B cell (primary cell): ENCODE results near the gene STARD9. TPM values are rescaled to one million over a fixed set of nuclear protein-coding genes. Genes with fewer than 3 reads are reported as not detected.

Experiments used
- ATAC-seq: fragments of 200-7000 bp; cut with Tn5 transposase; one replicate; pipeline ENCODE4 v1.10.0; 2021; ENCODE audit warnings: low read depth, mild to moderate bottlenecking, moderate number of reproducible peaks, moderate library complexity
- CTCF ChIA-PET: fragments of 350-600 bp; sonication (Branson Sonifier 250); formaldehyde crosslinking; loops from one replicate; lab custom pipeline; 2021; ENCODE audit warnings: antibody characterized with exemption, inconsistent platforms; lab: Charles Lee
- POLR2A ChIA-PET: fragments of 350-600 bp; sonication (Branson Sonifier 250); formaldehyde crosslinking; loops from one replicate; lab custom pipeline; 2021; ENCODE audit warnings: antibody characterized with exemption; lab: Charles Lee
- DNase-seq: peaks from one replicate; pipeline ENCODE4 v3.0.0; 2013
- H2AFZ ChIP-seq: 2 replicates; pipeline ENCODE4 v1.6.1; 2012; ENCODE audit warnings: mild to moderate bottlenecking, low read depth, low read length; ENCODE audit not compliant: insufficient read depth, poor library complexity, severe bottlenecking
- H3K27ac ChIP-seq, 2 donors: 1 replicate in 1 of 2; 2 replicates in 1 of 2; pipeline ENCODE4 v1.5.1; 2012 to 2013; ENCODE audit warnings: low read length in 2 of 2, mild to moderate bottlenecking in 2 of 2, moderate library complexity in 1 of 2
- H3K27me3 ChIP-seq, 4 experiments: fragments of 200-600 bp in 1 of 4; sonication (generic) in 1 of 4; replicated peaks in 1 of 4; 1 replicate in 2 of 4; 2 replicates in 2 of 4; pipeline versions ENCODE4 v1.6.1 to v1.7.0; 2013 to 2016; ENCODE audit warnings: low read length in 3 of 4, mild to moderate bottlenecking in 2 of 4, mixed read lengths in 1 of 4, moderate library complexity in 1 of 4; ENCODE audit not compliant: insufficient read depth in 4 of 4, control insufficient read depth in 3 of 4; ENCODE audit errors: control extremely low read depth in 1 of 4
- H3K36me3 ChIP-seq, 2 experiments: replicated peaks in 1 of 2; 1 replicate in 1 of 2; 2 replicates in 1 of 2; pipeline versions ENCODE4 v1.6.1 to v1.7.1; 2013; ENCODE audit warnings: low read length in 1 of 2; ENCODE audit not compliant: insufficient read depth in 2 of 2, control insufficient read depth in 1 of 2; ENCODE audit errors: control extremely low read depth in 1 of 2, extremely low read depth in 1 of 2
- H3K4me1 ChIP-seq, 2 donors: fragments of 200-600 bp in 1 of 2; sonication (generic) in 1 of 2; 1 replicate in 1 of 2; 2 replicates in 1 of 2; pipeline versions ENCODE4 v1.5.1 to v1.6.1; 2013 to 2017; ENCODE audit warnings: low read length in 2 of 2; ENCODE audit not compliant: control insufficient read depth in 2 of 2, insufficient read depth in 2 of 2
- H3K4me2 ChIP-seq: replicated peaks from 2 replicates; pipeline ENCODE3; 2012; ENCODE audit warnings: mild to moderate bottlenecking, low read depth, low read length; ENCODE audit not compliant: poor library complexity, severe bottlenecking
- H3K4me3 ChIP-seq, 5 experiments: fragments of 200-600 bp in 1 of 5; sonication (generic) in 1 of 5; 1 replicate in 3 of 5; 2 replicates in 2 of 5; pipeline versions ENCODE4 v1.5.1 to v1.7.0; 2011 to 2016; ENCODE audit warnings: low read length in 4 of 5, mild to moderate bottlenecking in 4 of 5, low read depth in 2 of 5, control low read depth in 1 of 5, moderate library complexity in 1 of 5; ENCODE audit not compliant: insufficient read depth in 1 of 5; ENCODE audit errors: control extremely low read depth in 1 of 5, extremely low read depth in 1 of 5
- H3K79me2 ChIP-seq: fragments of 200-600 bp; sonication (generic); one replicate; pipeline ENCODE4 v1.6.0; 2016; ENCODE audit warnings: low read length; ENCODE audit not compliant: control insufficient read depth, insufficient read depth
- H3K9ac ChIP-seq: fragments of 200-600 bp; sonication (generic); 2 replicates; pipeline ENCODE4 v1.6.1; 2017; ENCODE audit warnings: mild to moderate bottlenecking, low read length, moderate library complexity
- H3K9me3 ChIP-seq, 3 donors: one replicate each; pipeline versions ENCODE4 v1.6.1 to v1.7.1; 2013; ENCODE audit warnings: low read length in 2 of 3; ENCODE audit not compliant: control insufficient read depth in 2 of 3, insufficient read depth in 1 of 3; ENCODE audit errors: control extremely low read depth in 1 of 3
- H4K20me1 ChIP-seq: 2 replicates; pipeline ENCODE4 v1.6.0; 2012; ENCODE audit warnings: mild to moderate bottlenecking, low read length; ENCODE audit not compliant: insufficient read depth, control insufficient read depth, poor library complexity, severe bottlenecking
- H3K27ac Mint-ChIP-seq: one replicate; pipeline ENCODE4 v1.8.0; 2021; ENCODE audit warnings: mixed read lengths
- H3K27me3 Mint-ChIP-seq: one replicate; pipeline ENCODE4 v1.8.0; 2021; ENCODE audit warnings: mixed read lengths
- H3K4me1 Mint-ChIP-seq: one replicate; pipeline ENCODE4 v1.8.0; 2021; ENCODE audit warnings: mixed read lengths
- H3K4me3 Mint-ChIP-seq: one replicate; pipeline ENCODE4 v1.8.0; 2021; ENCODE audit warnings: mixed read lengths
- H3K9me3 Mint-ChIP-seq: one replicate; pipeline ENCODE4 v1.8.0; 2022; ENCODE audit warnings: mixed read lengths; ENCODE audit not compliant: insufficient read depth
- EZH2 ChIP-seq: IDR thresholded peaks from 2 replicates; pipeline ENCODE4 v1.6.1; 2012; ENCODE audit warnings: borderline replicate concordance, low read depth, mild to moderate bottlenecking, moderate library complexity, low read length; ENCODE audit not compliant: insufficient read depth, poor library complexity, severe bottlenecking
- WGBS: methylation state at CpG from one replicate; pipeline ENCODE4 v1.1.5; 2013; ENCODE audit warnings: missing lambda C conversion rate; ENCODE audit not compliant: insufficient coverage; 5-methylcytosine and 5-hydroxymethylcytosine counted together
- intact Hi-C: fragments of 100-400 bp; cut with micrococcal nuclease; formaldehyde crosslinking; loops from one replicate; pipeline ENCODE4 v1.10.0; 2022
- polyA plus RNA-seq: library from polyadenylated mRNA; depleted of rRNA; stranded (reverse); fragments of >200 nt; gene quantifications from 2 replicates; pipeline ENCODE4 v1.2.3, GENCODE V29; 2012
- total RNA-seq, 2 donors: library from RNA; stranded (reverse); fragments of 120-200 nt in 1 of 2; gene quantifications; 1 replicate in 1 of 2; 2 replicates in 1 of 2; pipeline versions ENCODE4 v1.2.3 to v1.2.4, GENCODE V29; 2013 to 2022
- TF ChIP-seq, protein P1 (sequence below): fragments of 200-600 bp; IDR thresholded peaks from one replicate; pipeline ENCODE4 v1.8.0; 2022; ENCODE audit warnings: antibody characterized with exemption, mild to moderate bottlenecking

STARD9 gene
- total and polyA plus RNA-seq, 2 donors (not counting 1 experiment from before 2014, with no cell fraction given), result 5.0 to 23.1 TPM

DNA sequence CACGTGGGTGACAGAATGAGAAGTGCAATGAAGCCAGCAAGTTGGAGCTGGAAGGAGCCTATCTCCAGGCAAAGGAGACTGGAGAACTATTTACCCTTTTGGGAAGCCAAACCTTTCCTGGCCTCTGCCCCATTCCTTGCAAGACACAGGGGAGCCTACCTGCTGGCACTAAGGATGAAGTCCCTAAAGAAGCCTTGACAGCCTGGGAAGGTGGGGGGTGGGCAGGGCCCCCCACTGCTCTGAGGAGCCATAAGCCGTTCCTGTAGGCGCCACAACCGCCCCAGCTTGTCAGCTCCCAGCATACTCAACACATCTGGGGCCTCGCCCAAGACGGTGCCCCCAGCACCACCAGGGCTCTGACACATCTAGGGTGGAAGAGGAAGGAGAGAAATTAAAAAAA is 156.1 kb downstream of the STARD9 start:
- WGBS, result 57% methylated on average over 1 of the region's 6 CpGs
- Mint-ChIP-seq H3K4me1 (peaks cover 6% of the 10 kb centered on the region), H3K27me3 (no peaks in the 10 kb centered on the region), H3K27ac (no peak overlapping the region), H3K4me3 (no peak overlapping the region), H3K9me3 (no peaks in the 10 kb centered on the region)
- TF ChIP-seq, protein P1, sequence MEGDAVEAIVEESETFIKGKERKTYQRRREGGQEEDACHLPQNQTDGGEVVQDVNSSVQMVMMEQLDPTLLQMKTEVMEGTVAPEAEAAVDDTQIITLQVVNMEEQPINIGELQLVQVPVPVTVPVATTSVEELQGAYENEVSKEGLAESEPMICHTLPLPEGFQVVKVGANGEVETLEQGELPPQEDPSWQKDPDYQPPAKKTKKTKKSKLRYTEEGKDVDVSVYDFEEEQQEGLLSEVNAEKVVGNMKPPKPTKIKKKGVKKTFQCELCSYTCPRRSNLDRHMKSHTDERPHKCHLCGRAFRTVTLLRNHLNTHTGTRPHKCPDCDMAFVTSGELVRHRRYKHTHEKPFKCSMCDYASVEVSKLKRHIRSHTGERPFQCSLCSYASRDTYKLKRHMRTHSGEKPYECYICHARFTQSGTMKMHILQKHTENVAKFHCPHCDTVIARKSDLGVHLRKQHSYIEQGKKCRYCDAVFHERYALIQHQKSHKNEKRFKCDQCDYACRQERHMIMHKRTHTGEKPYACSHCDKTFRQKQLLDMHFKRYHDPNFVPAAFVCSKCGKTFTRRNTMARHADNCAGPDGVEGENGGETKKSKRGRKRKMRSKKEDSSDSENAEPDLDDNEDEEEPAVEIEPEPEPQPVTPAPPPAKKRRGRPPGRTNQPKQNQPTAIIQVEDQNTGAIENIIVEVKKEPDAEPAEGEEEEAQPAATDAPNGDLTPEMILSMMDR, result no peak
- no peak for TF ChIP-seq EZH2
- Histone ChIP-seq H3K36me3 (peaks cover 9 to 60% of the 10 kb centered on the region in 2 experiments), H3K27me3 (no peaks in the 10 kb centered on the region), H3K79me2 (peaks cover 9% of the 10 kb centered on the region), H3K27ac (no peak overlapping the region), H3K4me2 (no peak overlapping the region), H3K4me1 (peaks cover 5 to 10% of the 10 kb centered on the region in 2 donors), H4K20me1 (no peaks in the 10 kb centered on the region), H3K4me3 (no peak overlapping the region), H2AFZ (no peak overlapping the region), H3K9me3 (no peaks in the 10 kb centered on the region), H3K9ac (no peak overlapping the region)
- DNase-seq, result no peak
- intact Hi-C loops, result loop anchor here (10.0 kb wide), 1 partner anchor 763 kb away; the partner anchor contains the start of gene TP53BP1
- ChIA-PET CTCF (no interaction called here), POLR2A (no interaction called here)
- ATAC-seq, result no peak

GRCh38 chr15:42732095-42732827 is 156.9 kb downstream of the STARD9 start:
- H3K4me2 ChIP-seq, result no peak overlapping the region
- H2AFZ ChIP-seq, result no peak overlapping the region
- no peak overlapping the region for H3K4me3 ChIP-seq
- H3K4me1 Mint-ChIP-seq, result peaks cover 8% of the 10 kb centered on the region
- intact Hi-C loops, result loop anchor here (10.0 kb wide), 1 partner anchor 763 kb away; the partner anchor contains the start of gene TP53BP1
- no peaks in the 10 kb centered on the region for H3K27me3 ChIP-seq
- CTCF ChIA-PET, result interaction anchor here (0.7 kb wide), 1 partner anchor 9 kb away, joined by 3 read pairs; no protein-coding TSS in a partner anchor
- 99% methylated on average over 12 of the region's 15 CpGs for WGBS
- no peak for TF ChIP-seq EZH2
- TF ChIP-seq, protein P1, result no peak
- ATAC-seq, result no peak
- H3K9me3 ChIP-seq, result no peaks in the 10 kb centered on the region
- H3K9me3 Mint-ChIP-seq, result no peaks in the 10 kb centered on the region
- H3K9ac ChIP-seq, result no peak overlapping the region
- no peaks in the 10 kb centered on the region for H3K27me3 Mint-ChIP-seq
- H3K27ac ChIP-seq, result no peak overlapping the region
- H3K4me3 Mint-ChIP-seq, result no peak overlapping the region
- peaks cover 5 to 12% of the 10 kb centered on the region in 2 donors for H3K4me1 ChIP-seq
- peaks cover 11% of the 10 kb centered on the region for H3K79me2 ChIP-seq
- no peaks in the 10 kb centered on the region for H4K20me1 ChIP-seq
- H3K36me3 ChIP-seq, result peaks cover 9 to 52% of the 10 kb centered on the region in 2 experiments
- H3K27ac Mint-ChIP-seq, result no peak overlapping the region
- no peak for DNase-seq
- POLR2A ChIA-PET, result no interaction called here
